Measurements from ENCODE around the gene TBC1D10A. TPM values are rescaled to one million over a fixed set of nuclear protein-coding genes. Genes with fewer than 3 reads are reported as not detected.

TBC1D10A gene
- total RNA-seq, 1 experiment from 2014 or later = 24.3 TPM

DNA sequence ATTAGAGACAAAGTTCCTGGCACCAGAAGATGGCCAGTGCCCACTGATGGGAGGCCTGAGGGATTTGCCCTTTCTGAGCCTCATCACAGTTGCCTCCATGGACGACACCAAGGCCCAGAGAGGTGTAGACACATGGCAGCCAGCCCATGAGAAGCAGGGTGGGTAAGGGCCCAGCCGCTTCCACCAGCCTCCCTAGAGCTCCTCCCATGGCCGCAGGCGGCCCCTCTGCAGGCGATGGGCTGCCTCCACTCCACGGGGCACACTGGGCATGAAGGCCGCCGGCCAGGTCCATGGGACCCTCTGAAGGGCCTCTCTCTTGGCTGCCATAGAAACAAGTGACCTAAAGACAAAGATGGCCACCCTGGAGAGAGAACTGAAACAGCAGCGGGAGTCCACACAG lies 44.6 kb upstream of the TBC1D10A start:
- no peak overlapping the region for H3K27ac ChIP-seq
- H2AFZ ChIP-seq = no peak overlapping the region
- intact Hi-C loops (cut with micrococcal nuclease; ENCODE audit: unreplicated experiment) = no loop called here
- POLR2A ChIA-PET (ENCODE audit: unreplicated experiment) = no interaction called here
- 0 out of 2 replicates have a peak, but pooled peaks cover 5% of the 10 kb centered on the region for H4K20me1 ChIP-seq (ENCODE audit: insufficient read depth)
- no peaks in the 10 kb centered on the region for H3K4me1 ChIP-seq (replicated peaks; ENCODE audit: insufficient read depth)
- no peak overlapping the region for H3K4me3 ChIP-seq
- BruUV-seq (replicated peaks) = no TSS peak
- H3K36me3 ChIP-seq (ENCODE audit: low read depth) = no peaks in the 10 kb centered on the region
- TF ChIP-seq EZH2 (IDR thresholded peaks at IDR 0.05; ENCODE audit: low read depth) = no peak
- TF ChIP-seq, protein P1, sequence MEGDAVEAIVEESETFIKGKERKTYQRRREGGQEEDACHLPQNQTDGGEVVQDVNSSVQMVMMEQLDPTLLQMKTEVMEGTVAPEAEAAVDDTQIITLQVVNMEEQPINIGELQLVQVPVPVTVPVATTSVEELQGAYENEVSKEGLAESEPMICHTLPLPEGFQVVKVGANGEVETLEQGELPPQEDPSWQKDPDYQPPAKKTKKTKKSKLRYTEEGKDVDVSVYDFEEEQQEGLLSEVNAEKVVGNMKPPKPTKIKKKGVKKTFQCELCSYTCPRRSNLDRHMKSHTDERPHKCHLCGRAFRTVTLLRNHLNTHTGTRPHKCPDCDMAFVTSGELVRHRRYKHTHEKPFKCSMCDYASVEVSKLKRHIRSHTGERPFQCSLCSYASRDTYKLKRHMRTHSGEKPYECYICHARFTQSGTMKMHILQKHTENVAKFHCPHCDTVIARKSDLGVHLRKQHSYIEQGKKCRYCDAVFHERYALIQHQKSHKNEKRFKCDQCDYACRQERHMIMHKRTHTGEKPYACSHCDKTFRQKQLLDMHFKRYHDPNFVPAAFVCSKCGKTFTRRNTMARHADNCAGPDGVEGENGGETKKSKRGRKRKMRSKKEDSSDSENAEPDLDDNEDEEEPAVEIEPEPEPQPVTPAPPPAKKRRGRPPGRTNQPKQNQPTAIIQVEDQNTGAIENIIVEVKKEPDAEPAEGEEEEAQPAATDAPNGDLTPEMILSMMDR (conservative IDR thresholded peaks at IDR 0.05) = no peak
- no peaks in the 10 kb centered on the region for H3K9me2 ChIP-seq (ENCODE audit: insufficient read depth)
- H3F3A ChIP-seq (ENCODE audit: insufficient read depth, low read depth) = no peaks in the 10 kb centered on the region; the same call in 1 of the 2 replicates
- CTCF ChIA-PET = no interaction called here
- H3K79me2 ChIP-seq (ENCODE audit: low read depth) = no peaks in the 10 kb centered on the region
- no peak for DNase-seq
- H3K9me3 ChIP-seq (ENCODE audit: insufficient read depth, low read depth) = no peaks in the 10 kb centered on the region
- no peak overlapping the region for H3K4me2 ChIP-seq
- H3K27me3 ChIP-seq (ENCODE audit: insufficient read depth, low read depth) = no peaks in the 10 kb centered on the region

GRCh38 chr22:30370641-30371230 lies 44.0 kb upstream of the TBC1D10A start:
- TF ChIP-seq, protein P1 (conservative IDR thresholded peaks at IDR 0.05) = no peak
- TF ChIP-seq EZH2 (IDR thresholded peaks at IDR 0.05; ENCODE audit: low read depth) = no peak
- Histone ChIP-seq H4K20me1 (ENCODE audit: insufficient read depth) (0 out of 2 replicates have a peak, but pooled peaks cover 4% of the 10 kb centered on the region), H3F3A (ENCODE audit: insufficient read depth, low read depth) (no peaks in the 10 kb centered on the region; the same call in 1 of the 2 replicates), H3K4me3 (no peak overlapping the region), H3K4me2 (no peak overlapping the region), H3K9me2 (ENCODE audit: insufficient read depth) (no peaks in the 10 kb centered on the region), H3K36me3 (ENCODE audit: low read depth) (no peaks in the 10 kb centered on the region), H3K4me1 (replicated peaks; ENCODE audit: insufficient read depth) (no peaks in the 10 kb centered on the region), H3K27ac (no peak overlapping the region), H3K27me3 (ENCODE audit: insufficient read depth, low read depth) (no peaks in the 10 kb centered on the region), H3K9me3 (ENCODE audit: insufficient read depth, low read depth) (no peaks in the 10 kb centered on the region), H3K79me2 (ENCODE audit: low read depth) (no peaks in the 10 kb centered on the region), H2AFZ (no peak overlapping the region)
- no peak for DNase-seq
- BruUV-seq (replicated peaks) = no TSS peak
- ChIA-PET POLR2A (ENCODE audit: unreplicated experiment) (no interaction called here), CTCF (no interaction called here)
- intact Hi-C loops (cut with micrococcal nuclease; ENCODE audit: unreplicated experiment) = no loop called here

GRCh38 chr22:30368420-30368819 lies 41.7 kb upstream of the TBC1D10A start:
- ChIA-PET CTCF (interaction anchor here (0.6 kb wide), 1 partner anchor 246 kb away, joined by 4 read pairs; no protein-coding TSS in a partner anchor), POLR2A (ENCODE audit: unreplicated experiment) (no interaction called here)
- DNase-seq = no peak
- Histone ChIP-seq H3K79me2 (ENCODE audit: low read depth) (no peaks in the 10 kb centered on the region), H2AFZ (no peak overlapping the region), H3K4me1 (replicated peaks; ENCODE audit: insufficient read depth) (no peaks in the 10 kb centered on the region), H3K4me2 (no peak overlapping the region), H3K9me3 (ENCODE audit: insufficient read depth, low read depth) (no peaks in the 10 kb centered on the region), H3K4me3 (no peak overlapping the region), H3K36me3 (ENCODE audit: low read depth) (no peaks in the 10 kb centered on the region), H3F3A (ENCODE audit: insufficient read depth, low read depth) (no peaks in the 10 kb centered on the region), H3K27me3 (ENCODE audit: insufficient read depth, low read depth) (no peaks in the 10 kb centered on the region), H3K27ac (no peak overlapping the region), H4K20me1 (ENCODE audit: insufficient read depth) (no peaks in the 10 kb centered on the region), H3K9me2 (ENCODE audit: insufficient read depth) (no peaks in the 10 kb centered on the region)
- no TSS peak for BruUV-seq (replicated peaks)
- intact Hi-C loops (cut with micrococcal nuclease; ENCODE audit: unreplicated experiment) = no loop called here
- TF ChIP-seq, protein P1 (conservative IDR thresholded peaks at IDR 0.05) = no peak
- no peak for TF ChIP-seq EZH2 (IDR thresholded peaks at IDR 0.05; ENCODE audit: low read depth)

All from PC-9 (cell line).